ENCODE results near the gene ITIH3. TPM values are rescaled to one million over a fixed set of nuclear protein-coding genes. Genes with fewer than 3 reads are reported as not detected.
A peak's percentile ranks its signal among the peaks of the same experiment; 100 is the strongest.

ITIH3 gene
- total RNA-seq, 1 donor from 2014 or later: 2.1 TPM

GRCh38 chr3:52841981-52842340 is 47.4 kb downstream of the ITIH3 start:
- no peaks in the 10 kb centered on the region for H3K27me3 ChIP-seq (ENCODE audit: control insufficient read depth in 3 of 3, insufficient read depth in 3 of 3, low read length in 3 of 3)
- peaks cover 87 to 97% (median 95%) of the 10 kb centered on the region in 3 donors for H3K4me1 ChIP-seq (ENCODE audit: control insufficient read depth in 3 of 3, insufficient read depth in 3 of 3, low read length in 3 of 3)
- H3K9ac ChIP-seq (ENCODE audit: low read depth in 1 of 3, low read length in 3 of 3): peak overlapping the region in 2 of 3 donors; percentile 5 to 99
- H3K9me3 ChIP-seq (ENCODE audit: control insufficient read depth in 3 of 3, low read length in 3 of 3): no peaks in the 10 kb centered on the region
- peak overlapping the region; percentile 97 for H3K27ac ChIP-seq (ENCODE audit: low read depth, low read length)
- peak overlapping the region in 2 of 3 donors; percentile 22 to 92 for H3K4me3 ChIP-seq (ENCODE audit: low read length in 3 of 3)
- peaks cover 2 to 17% (median 17%) of the 10 kb centered on the region in 3 donors for H3K36me3 ChIP-seq (ENCODE audit: control insufficient read depth in 3 of 3, insufficient read depth in 3 of 3, low read length in 3 of 3)

GRCh38 chr3:52842424-52842823 is 47.8 kb downstream of the ITIH3 start:
- peaks cover 2 to 18% (median 17%) of the 10 kb centered on the region in 3 donors for H3K36me3 ChIP-seq (ENCODE audit: control insufficient read depth in 3 of 3, insufficient read depth in 3 of 3, low read length in 3 of 3)
- H3K4me1 ChIP-seq (ENCODE audit: control insufficient read depth in 3 of 3, insufficient read depth in 3 of 3, low read length in 3 of 3): peaks cover 82 to 97% (median 94%) of the 10 kb centered on the region in 3 donors

GRCh38 chr3:52843108-52843865 is 48.7 kb downstream of the ITIH3 start:
- peak overlapping the region; percentile 97 for H3K27ac ChIP-seq (ENCODE audit: low read depth, low read length)
- peak overlapping the region in 2 of 3 donors; percentile 50 to 99 for H3K9ac ChIP-seq (ENCODE audit: low read depth in 1 of 3, low read length in 3 of 3)

More at GRCh38 chr3:52842424-52842823, 47.8 kb downstream of the ITIH3 start:
- peak overlapping the region; percentile 97 for H3K27ac ChIP-seq (ENCODE audit: low read depth, low read length)
- peak overlapping the region; percentile 48 to 99 (median 50) for H3K9ac ChIP-seq (ENCODE audit: low read depth in 1 of 3, low read length in 3 of 3)
- H3K4me3 ChIP-seq (ENCODE audit: low read length in 3 of 3): peak overlapping the region in 2 of 3 donors; percentile 22 to 92
- no peaks in the 10 kb centered on the region for H3K9me3 ChIP-seq (ENCODE audit: control insufficient read depth in 3 of 3, low read length in 3 of 3)
- H3K27me3 ChIP-seq (ENCODE audit: control insufficient read depth in 3 of 3, insufficient read depth in 3 of 3, low read length in 3 of 3): no peaks in the 10 kb centered on the region

GRCh38 chr3:52843881-52844280 is 49.3 kb downstream of the ITIH3 start:
- H3K27ac ChIP-seq (ENCODE audit: low read depth, low read length): peak overlapping the region; percentile 97

More at GRCh38 chr3:52843108-52843865, 48.7 kb downstream of the ITIH3 start:
- Histone ChIP-seq H3K4me1 (ENCODE audit: control insufficient read depth in 3 of 3, insufficient read depth in 3 of 3, low read length in 3 of 3) (peaks cover 78 to 97% (median 94%) of the 10 kb centered on the region in 3 donors), H3K4me3 (ENCODE audit: low read length in 3 of 3) (no peak overlapping the region), H3K9me3 (ENCODE audit: control insufficient read depth in 3 of 3, low read length in 3 of 3) (no peaks in the 10 kb centered on the region), H3K27me3 (ENCODE audit: control insufficient read depth in 3 of 3, insufficient read depth in 3 of 3, low read length in 3 of 3) (no peaks in the 10 kb centered on the region), H3K36me3 (ENCODE audit: control insufficient read depth in 3 of 3, insufficient read depth in 3 of 3, low read length in 3 of 3) (peaks cover 2 to 20% (median 15%) of the 10 kb centered on the region in 3 donors)

GRCh38 chr3:52844290-52844975 is 49.8 kb downstream of the ITIH3 start:
- H3K27ac ChIP-seq (ENCODE audit: low read depth, low read length): peak overlapping the region; percentile 97
- H3K9ac ChIP-seq (ENCODE audit: low read depth in 1 of 3, low read length in 3 of 3): peak overlapping the region; percentile 36 to 74 (median 64)
- H3K27me3 ChIP-seq (ENCODE audit: control insufficient read depth in 3 of 3, insufficient read depth in 3 of 3, low read length in 3 of 3): no peaks in the 10 kb centered on the region
- peaks cover 78 to 97% (median 94%) of the 10 kb centered on the region in 3 donors for H3K4me1 ChIP-seq (ENCODE audit: control insufficient read depth in 3 of 3, insufficient read depth in 3 of 3, low read length in 3 of 3)
- H3K4me3 ChIP-seq (ENCODE audit: low read length in 3 of 3): peak overlapping the region in 2 of 3 donors; percentile 1 to 35
- peaks cover 7 to 24% (median 16%) of the 10 kb centered on the region in 3 donors for H3K36me3 ChIP-seq (ENCODE audit: control insufficient read depth in 3 of 3, insufficient read depth in 3 of 3, low read length in 3 of 3)
- H3K9me3 ChIP-seq (ENCODE audit: control insufficient read depth in 3 of 3, low read length in 3 of 3): no peaks in the 10 kb centered on the region

More at GRCh38 chr3:52843881-52844280, 49.3 kb downstream of the ITIH3 start:
- Histone ChIP-seq H3K9me3 (ENCODE audit: control insufficient read depth in 3 of 3, low read length in 3 of 3) (no peaks in the 10 kb centered on the region), H3K27me3 (ENCODE audit: control insufficient read depth in 3 of 3, insufficient read depth in 3 of 3, low read length in 3 of 3) (no peaks in the 10 kb centered on the region), H3K9ac (ENCODE audit: low read depth in 1 of 3, low read length in 3 of 3) (peak overlapping the region; percentile 36 to 69 (median 40)), H3K4me3 (ENCODE audit: low read length in 3 of 3) (peak overlapping the region in 1 of 3 donors; percentile 35), H3K36me3 (ENCODE audit: control insufficient read depth in 3 of 3, insufficient read depth in 3 of 3, low read length in 3 of 3) (peaks cover 2 to 18% (median 15%) of the 10 kb centered on the region in 3 donors), H3K4me1 (ENCODE audit: control insufficient read depth in 3 of 3, insufficient read depth in 3 of 3, low read length in 3 of 3) (peaks cover 78 to 97% (median 94%) of the 10 kb centered on the region in 3 donors)

GRCh38 chr3:52845157-52845556 is 50.6 kb downstream of the ITIH3 start:
- H3K27ac ChIP-seq (ENCODE audit: low read depth, low read length): peak overlapping the region; percentile 97
- H3K4me3 ChIP-seq (ENCODE audit: low read length in 3 of 3): peak overlapping the region; percentile 45 to 54 (median 49)
- H3K4me1 ChIP-seq (ENCODE audit: control insufficient read depth in 3 of 3, insufficient read depth in 3 of 3, low read length in 3 of 3): peaks cover 77 to 98% (median 95%) of the 10 kb centered on the region in 3 donors
- no peaks in the 10 kb centered on the region for H3K27me3 ChIP-seq (ENCODE audit: control insufficient read depth in 3 of 3, insufficient read depth in 3 of 3, low read length in 3 of 3)
- no peaks in the 10 kb centered on the region for H3K9me3 ChIP-seq (ENCODE audit: control insufficient read depth in 3 of 3, low read length in 3 of 3)
- H3K9ac ChIP-seq (ENCODE audit: low read depth in 1 of 3, low read length in 3 of 3): peak overlapping the region; percentile 61 to 74 (median 64)
- H3K36me3 ChIP-seq (ENCODE audit: control insufficient read depth in 3 of 3, insufficient read depth in 3 of 3, low read length in 3 of 3): peaks cover 10 to 29% (median 19%) of the 10 kb centered on the region in 3 donors

- peak overlapping the region; percentile 7 to 74 (median 61) for H3K9ac ChIP-seq (ENCODE audit: low read depth in 1 of 3, low read length in 3 of 3)
- H3K4me1 ChIP-seq (ENCODE audit: control insufficient read depth in 3 of 3, insufficient read depth in 3 of 3, low read length in 3 of 3): peaks cover 72 to 92% (median 88%) of the 10 kb centered on the region in 3 donors
- peak overlapping the region; percentile 97 for H3K27ac ChIP-seq (ENCODE audit: low read depth, low read length)
- H3K4me3 ChIP-seq (ENCODE audit: low read length in 3 of 3): peak overlapping the region; percentile 45 to 54 (median 49)
- no peaks in the 10 kb centered on the region for H3K27me3 ChIP-seq (ENCODE audit: control insufficient read depth in 3 of 3, insufficient read depth in 3 of 3, low read length in 3 of 3)
- peaks cover 9 to 29% (median 18%) of the 10 kb centered on the region in 3 donors for H3K36me3 ChIP-seq (ENCODE audit: control insufficient read depth in 3 of 3, insufficient read depth in 3 of 3, low read length in 3 of 3)
- H3K9me3 ChIP-seq (ENCODE audit: control insufficient read depth in 3 of 3, low read length in 3 of 3): no peaks in the 10 kb centered on the region
Measured at GRCh38 chr3:52845691-52846431, 51.3 kb downstream of the ITIH3 start.

- Histone ChIP-seq H3K9me3 (ENCODE audit: control insufficient read depth in 3 of 3, low read length in 3 of 3) (no peaks in the 10 kb centered on the region), H3K27me3 (ENCODE audit: control insufficient read depth in 3 of 3, insufficient read depth in 3 of 3, low read length in 3 of 3) (no peaks in the 10 kb centered on the region), H3K27ac (ENCODE audit: low read depth, low read length) (peak overlapping the region; percentile 97), H3K9ac (ENCODE audit: low read depth in 1 of 3, low read length in 3 of 3) (peak overlapping the region in 2 of 3 donors; percentile 7 to 34), H3K4me3 (ENCODE audit: low read length in 3 of 3) (peak overlapping the region in 1 of 3 donors; percentile 10), H3K4me1 (ENCODE audit: control insufficient read depth in 3 of 3, insufficient read depth in 3 of 3, low read length in 3 of 3) (peaks cover 66 to 91% (median 87%) of the 10 kb centered on the region in 3 donors), H3K36me3 (ENCODE audit: control insufficient read depth in 3 of 3, insufficient read depth in 3 of 3, low read length in 3 of 3) (peaks cover 11 to 30% (median 20%) of the 10 kb centered on the region in 3 donors)
Measured at GRCh38 chr3:52846432-52846965, 51.9 kb downstream of the ITIH3 start.

GRCh38 chr3:52847241-52847640 is 52.6 kb downstream of the ITIH3 start:
- peak overlapping the region; percentile 97 for H3K27ac ChIP-seq (ENCODE audit: low read depth, low read length)
- no peaks in the 10 kb centered on the region for H3K27me3 ChIP-seq (ENCODE audit: control insufficient read depth in 3 of 3, insufficient read depth in 3 of 3, low read length in 3 of 3)
- H3K4me1 ChIP-seq (ENCODE audit: control insufficient read depth in 3 of 3, insufficient read depth in 3 of 3, low read length in 3 of 3): peaks cover 58 to 84% (median 79%) of the 10 kb centered on the region in 3 donors
- no peaks in the 10 kb centered on the region for H3K9me3 ChIP-seq (ENCODE audit: control insufficient read depth in 3 of 3, low read length in 3 of 3)
- peaks cover 15 to 32% (median 26%) of the 10 kb centered on the region in 3 donors for H3K36me3 ChIP-seq (ENCODE audit: control insufficient read depth in 3 of 3, insufficient read depth in 3 of 3, low read length in 3 of 3)
- no peak overlapping the region for H3K4me3 ChIP-seq (ENCODE audit: low read length in 3 of 3)
- H3K9ac ChIP-seq (ENCODE audit: low read depth in 1 of 3, low read length in 3 of 3): no peak overlapping the region

All from skeletal muscle tissue (tissue), 4 donors.